ENCODE results near the gene CCL7.

CCL7 gene

GRCh38 chr17:34241062-34241461 is 29.0 kb upstream of the CCL7 start:
- H3K27ac ChIP-seq, result no peak overlapping the region
- TF ChIP-seq ZFX (IDR thresholded peaks at IDR 0.05; ENCODE audit: borderline replicate concordance), result no peak
- TF ChIP-seq, protein P1, sequence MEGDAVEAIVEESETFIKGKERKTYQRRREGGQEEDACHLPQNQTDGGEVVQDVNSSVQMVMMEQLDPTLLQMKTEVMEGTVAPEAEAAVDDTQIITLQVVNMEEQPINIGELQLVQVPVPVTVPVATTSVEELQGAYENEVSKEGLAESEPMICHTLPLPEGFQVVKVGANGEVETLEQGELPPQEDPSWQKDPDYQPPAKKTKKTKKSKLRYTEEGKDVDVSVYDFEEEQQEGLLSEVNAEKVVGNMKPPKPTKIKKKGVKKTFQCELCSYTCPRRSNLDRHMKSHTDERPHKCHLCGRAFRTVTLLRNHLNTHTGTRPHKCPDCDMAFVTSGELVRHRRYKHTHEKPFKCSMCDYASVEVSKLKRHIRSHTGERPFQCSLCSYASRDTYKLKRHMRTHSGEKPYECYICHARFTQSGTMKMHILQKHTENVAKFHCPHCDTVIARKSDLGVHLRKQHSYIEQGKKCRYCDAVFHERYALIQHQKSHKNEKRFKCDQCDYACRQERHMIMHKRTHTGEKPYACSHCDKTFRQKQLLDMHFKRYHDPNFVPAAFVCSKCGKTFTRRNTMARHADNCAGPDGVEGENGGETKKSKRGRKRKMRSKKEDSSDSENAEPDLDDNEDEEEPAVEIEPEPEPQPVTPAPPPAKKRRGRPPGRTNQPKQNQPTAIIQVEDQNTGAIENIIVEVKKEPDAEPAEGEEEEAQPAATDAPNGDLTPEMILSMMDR (IDR thresholded peaks at IDR 0.05), result no peak

GRCh38 chr17:34242587-34243363 is 27.2 kb upstream of the CCL7 start:
- TF ChIP-seq, protein P1 (IDR thresholded peaks at IDR 0.05), result no peak
- no peak overlapping the region for H3K27ac ChIP-seq

DNA sequence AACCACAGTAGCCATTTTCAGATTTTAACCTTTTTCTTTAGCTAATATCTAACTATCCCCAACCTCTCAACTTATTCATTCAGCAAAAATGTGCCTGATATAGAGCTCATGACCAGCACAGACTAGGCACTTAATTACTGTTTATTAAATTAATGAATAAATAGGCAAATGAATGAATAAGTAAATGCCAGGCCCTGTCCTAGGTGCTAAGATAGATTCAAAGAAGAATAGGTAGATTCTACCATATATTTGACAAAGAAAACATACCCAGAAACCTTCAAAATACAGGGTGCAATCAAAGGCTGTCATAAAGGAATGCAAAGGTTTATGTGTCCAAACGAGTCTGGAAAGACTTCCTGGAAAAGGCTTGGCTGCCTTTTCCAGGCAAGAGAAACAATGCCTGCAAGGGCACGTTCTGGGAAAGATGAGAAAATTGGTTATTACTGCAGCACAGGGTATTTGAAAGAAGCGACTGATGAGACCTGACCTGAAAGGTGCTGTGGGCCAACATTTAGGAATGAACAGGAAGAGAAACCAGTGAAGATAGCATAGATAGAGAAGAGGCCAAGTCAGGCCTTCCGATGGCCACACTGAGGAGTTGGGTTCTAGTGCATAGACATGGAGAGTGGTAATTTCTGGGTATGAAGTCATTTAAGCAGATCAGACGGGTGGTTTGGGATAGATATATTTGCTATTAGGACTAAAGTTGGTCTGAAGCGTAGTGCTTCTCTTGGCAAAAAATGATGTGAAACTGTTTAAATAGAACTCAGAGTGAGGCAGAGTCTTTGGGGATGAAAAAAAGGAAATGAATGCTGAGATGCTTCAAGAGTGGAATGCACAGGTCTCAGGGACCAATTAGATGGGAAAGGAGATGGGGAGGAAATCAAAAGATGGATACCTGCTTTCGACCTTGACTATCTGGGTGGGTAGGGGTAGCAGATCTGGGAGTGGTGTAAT is 26.4 kb upstream of the CCL7 start:
- no peak overlapping the region for H3K27ac ChIP-seq
- TF ChIP-seq ZFX (IDR thresholded peaks at IDR 0.05; ENCODE audit: borderline replicate concordance), result no peak
- TF ChIP-seq, protein P1 (IDR thresholded peaks at IDR 0.05), result no peak

- no peak overlapping the region for H3K27ac ChIP-seq
Observed at GRCh38 chr17:34245351-34245905, 24.6 kb upstream of the CCL7 start.

GRCh38 chr17:34246446-34246845 is 23.6 kb upstream of the CCL7 start:
- no peak overlapping the region for H3K27ac ChIP-seq
- TF ChIP-seq ZFX (IDR thresholded peaks at IDR 0.05; ENCODE audit: borderline replicate concordance), result no peak
- TF ChIP-seq, protein P1 (IDR thresholded peaks at IDR 0.05), result no peak

More at GRCh38 chr17:34245351-34245905, 24.6 kb upstream of the CCL7 start:
- TF ChIP-seq, protein P1 (IDR thresholded peaks at IDR 0.05), result no peak
- no peak for TF ChIP-seq ZFX (IDR thresholded peaks at IDR 0.05; ENCODE audit: borderline replicate concordance)

GRCh38 chr17:34246881-34247280 is 23.1 kb upstream of the CCL7 start:
- no peak overlapping the region for H3K27ac ChIP-seq
- TF ChIP-seq, protein P1 (IDR thresholded peaks at IDR 0.05), result no peak
- no peak for TF ChIP-seq ZFX (IDR thresholded peaks at IDR 0.05; ENCODE audit: borderline replicate concordance)
